Heart left ventricle (tissue), 16 donors: ENCODE measurements around the gene ATG2A. TPM values are rescaled to one million over a fixed set of nuclear protein-coding genes. Genes with fewer than 3 reads are reported as not detected.

Experiments
- ATAC-seq, 4 donors: fragments of 200-7000 bp; cut with Tn5 transposase; one replicate each; pipeline ENCODE4 v1.9.1; 2020 to 2022; ENCODE audit warnings: moderate library complexity in 4 of 4, mild to moderate bottlenecking in 3 of 4, moderate number of reproducible peaks in 1 of 4
- DNase-seq, 5 donors: peaks; one replicate each; pipeline ENCODE4 v3.0.0-alpha.2; 2020
- H3K27ac ChIP-seq, 12 donors: fragments of 200-600 bp; sonication (generic) in 4 of 12; one replicate each; pipeline versions ENCODE4 v1.5.0 to v1.8.0; 2016 to 2022; ENCODE audit warnings: mild to moderate bottlenecking in 2 of 12
- H3K27me3 ChIP-seq, 9 donors: fragments of 200-600 bp; sonication (generic) in 2 of 9; one replicate each; pipeline versions ENCODE4 v1.5.1 to v1.8.0; 2016 to 2022; ENCODE audit warnings: mild to moderate bottlenecking in 3 of 9
- H3K36me3 ChIP-seq, 9 donors: fragments of 200-600 bp; sonication (generic) in 2 of 9; one replicate each; pipeline versions ENCODE4 v1.5.0 to v1.8.0; 2018 to 2022; ENCODE audit warnings: mild to moderate bottlenecking in 2 of 9
- H3K4me1 ChIP-seq, 12 donors: fragments of 200-600 bp; sonication (generic) in 4 of 12; one replicate each; pipeline versions ENCODE4 v1.5.0 to v1.8.0; 2016 to 2022; ENCODE audit warnings: mild to moderate bottlenecking in 3 of 12
- H3K4me3 ChIP-seq, 12 donors: fragments of 200-600 bp; sonication (generic) in 4 of 12; one replicate each; pipeline versions ENCODE4 v1.5.0 to v1.8.0; 2017 to 2022; ENCODE audit warnings: mild to moderate bottlenecking in 9 of 12, moderate library complexity in 4 of 12
- H3K9me3 ChIP-seq, 12 donors: fragments of 200-600 bp; sonication (generic) in 4 of 12; one replicate each; pipeline versions ENCODE4 v1.5.0 to v1.8.0; 2016 to 2022; ENCODE audit warnings: mild to moderate bottlenecking in 1 of 12
- POLR2A ChIP-seq, 2 donors: fragments of 450-650 bp; IDR thresholded peaks; one replicate each; pipeline ENCODE4 v1.6.1; 2017; ENCODE audit warnings: antibody characterized with exemption in 2 of 2, mild to moderate bottlenecking in 2 of 2, moderate library complexity in 2 of 2
- WGBS, 4 donors: extraction: QIAGEN DNeasy Blood & Tissue Kit in 2 of 4; methylation state at CpG; one replicate each; pipeline versions ENCODE4 v1.1.5 to v1.1.7; 2013 to 2018; 5-methylcytosine and 5-hydroxymethylcytosine counted together
- intact Hi-C, 10 donors: fragments of 100-400 bp; cut with DNase I; formaldehyde crosslinking; loops; one replicate each; pipeline versions ENCODE4 v1.11.1 to v1.14.2; 2022
- polyA plus RNA-seq, 2 donors: library from polyadenylated mRNA; stranded (reverse); fragments of 200-250 nt; gene quantifications; one replicate each; pipeline ENCODE4 v1.2.3, GENCODE V29; 2013
- total RNA-seq, 9 donors: library from RNA; depleted of rRNA in 2 of 9; stranded (reverse); fragments of >200 nt in 2 of 9; fragmentation: NEBNext Ultra II Directional in 3 of 9; extraction: Animal tissue kit (Norgen Biotek cat#: 25700) in 3 of 9; gene quantifications; one replicate each; pipeline versions ENCODE4 v1.1.0 to v1.2.4, GENCODE V29; 2016 to 2023
- TF ChIP-seq, protein P1 (sequence below), 12 donors: fragments of 200-600 bp; sonication (generic) in 4 of 12; IDR thresholded peaks; one replicate each; pipeline versions ENCODE4 v1.5.0 to v1.8.0; 2018 to 2022; ENCODE audit warnings: antibody characterized with exemption in 12 of 12, mild to moderate bottlenecking in 5 of 12
- donor health status: ischemic (EF 13 %, LVEDD 7.1; RV severe dilation, severe dysfunction).
- donor health status: healthy with polysubstance abuse.
- donor health status: DM: no; HTN: yes; CAD: no.
- donor health status: DM: no; HTN: no; CAD: no.
- donor health status: ischemic (EF 25% LVEDD 6.9; RV normal size, moderate dysfunction).
- donor health status: ischemic (EF 25% LVEDD 5.7; RV mildly dilated, moderate dysfunction).
- donor health status: healthy.
- donor health status: DM: yes; HTN: yes; CAD: no.
- donor health status: ischemic (EF 35%, LVEDD 5.7; RV mildly dilated, moderate dysfunction).
- donor health status: nonischemic (EF 11% LVEDD 7.7; RV severe dilation, severe dysfunction).
- donor health status: DM: yes; HTN: yes; CAD: no.
- donor health status: PGD.
- donor health status: ischemic (EF 29% LVEDD 5.4; RV normal size, mild dysfunction).
- donor health status: nonischemic (EF 23%, LVEDD 6.1; RV moderate dilation, normal function).

ATG2A gene
- total and polyA plus RNA-seq, 11 donors = 11.4 to 38.5 (median 16.1) TPM

DNA sequence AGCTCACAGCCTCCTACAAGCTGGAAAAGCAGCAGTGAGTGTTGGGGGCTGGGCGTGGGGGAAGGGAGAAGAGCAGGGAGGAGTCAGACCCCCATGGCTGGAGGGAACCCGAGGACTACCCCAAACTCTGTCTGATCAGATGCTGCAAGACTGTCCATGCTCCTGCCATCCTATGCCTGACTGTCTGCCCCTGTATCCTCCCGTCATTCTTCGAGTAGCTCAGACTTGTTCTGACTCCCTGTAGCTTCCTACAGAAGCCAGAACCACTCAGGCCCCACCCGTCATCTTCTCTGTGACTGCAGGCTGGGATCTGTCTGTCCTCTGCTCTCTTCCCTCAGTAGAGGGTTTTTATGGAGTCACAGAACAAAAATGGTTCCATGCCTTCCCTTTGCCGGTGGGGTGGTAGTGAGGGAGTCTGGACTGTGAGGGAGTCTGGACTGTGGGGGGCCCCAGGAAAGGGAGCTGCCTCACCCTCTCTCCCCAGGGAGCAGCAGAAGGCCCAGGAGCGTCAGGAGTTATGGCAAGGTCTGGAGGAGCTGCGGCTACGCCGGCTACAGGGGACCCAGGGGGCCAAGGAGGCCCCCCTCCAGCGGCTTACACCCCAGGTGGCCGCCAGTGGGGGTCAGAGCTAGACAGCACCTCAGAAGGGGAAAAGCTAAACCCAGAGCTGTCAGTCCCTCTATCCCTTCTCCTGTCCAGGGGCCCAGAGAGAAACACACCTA, 16.4 kb upstream of the ATG2A start:
- TF ChIP-seq, protein P1, sequence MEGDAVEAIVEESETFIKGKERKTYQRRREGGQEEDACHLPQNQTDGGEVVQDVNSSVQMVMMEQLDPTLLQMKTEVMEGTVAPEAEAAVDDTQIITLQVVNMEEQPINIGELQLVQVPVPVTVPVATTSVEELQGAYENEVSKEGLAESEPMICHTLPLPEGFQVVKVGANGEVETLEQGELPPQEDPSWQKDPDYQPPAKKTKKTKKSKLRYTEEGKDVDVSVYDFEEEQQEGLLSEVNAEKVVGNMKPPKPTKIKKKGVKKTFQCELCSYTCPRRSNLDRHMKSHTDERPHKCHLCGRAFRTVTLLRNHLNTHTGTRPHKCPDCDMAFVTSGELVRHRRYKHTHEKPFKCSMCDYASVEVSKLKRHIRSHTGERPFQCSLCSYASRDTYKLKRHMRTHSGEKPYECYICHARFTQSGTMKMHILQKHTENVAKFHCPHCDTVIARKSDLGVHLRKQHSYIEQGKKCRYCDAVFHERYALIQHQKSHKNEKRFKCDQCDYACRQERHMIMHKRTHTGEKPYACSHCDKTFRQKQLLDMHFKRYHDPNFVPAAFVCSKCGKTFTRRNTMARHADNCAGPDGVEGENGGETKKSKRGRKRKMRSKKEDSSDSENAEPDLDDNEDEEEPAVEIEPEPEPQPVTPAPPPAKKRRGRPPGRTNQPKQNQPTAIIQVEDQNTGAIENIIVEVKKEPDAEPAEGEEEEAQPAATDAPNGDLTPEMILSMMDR (IDR thresholded peaks at IDR 0.05) = no peak
- no peak for TF ChIP-seq POLR2A (IDR thresholded peaks at IDR 0.05)
- ATAC-seq (no peak), DNase-seq (no peak)
- Histone ChIP-seq H3K4me1 (no peaks in the 10 kb centered on the region), H3K36me3 (peaks cover 0 to 65% (median 58%) of the 10 kb centered on the region in 9 donors), H3K27ac (no peak overlapping the region), H3K9me3 (no peaks in the 10 kb centered on the region), H3K27me3 (no peaks in the 10 kb centered on the region), H3K4me3 (no peak overlapping the region)
- WGBS, 4 donors = 85 to 90% (median 88%) methylated on average over 6 to 12 of the region's 12 CpGs
- intact Hi-C loops = no loop called here

DNA sequence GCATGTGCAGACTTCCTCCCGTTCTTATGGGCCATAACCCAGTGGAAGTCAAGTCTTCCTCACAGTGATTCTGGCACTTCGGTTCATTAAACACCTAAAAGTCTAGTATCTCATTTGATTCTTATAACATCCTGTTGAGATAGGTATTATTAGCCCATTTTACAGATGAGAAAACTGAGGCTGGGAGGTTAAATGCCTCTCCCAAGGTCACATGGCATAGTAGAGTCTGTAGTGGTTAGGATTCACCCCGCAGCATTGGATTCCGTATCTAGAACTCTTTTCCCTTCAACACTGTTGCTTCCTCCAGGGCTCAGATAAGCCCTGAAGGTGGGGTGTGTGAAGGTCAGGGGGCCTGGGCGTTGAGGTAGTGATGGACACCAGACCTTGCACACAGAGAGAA, 15.3 kb upstream of the ATG2A start:
- Histone ChIP-seq H3K4me3 (no peak overlapping the region), H3K4me1 (no peaks in the 10 kb centered on the region), H3K9me3 (no peaks in the 10 kb centered on the region), H3K36me3 (peaks cover 0 to 76% (median 66%) of the 10 kb centered on the region in 9 donors), H3K27me3 (no peaks in the 10 kb centered on the region), H3K27ac (no peak overlapping the region)
- 82 to 93% (median 88%) methylated on average over 5 of the region's 5 CpGs for WGBS, 4 donors
- intact Hi-C loops = no loop called here
- ATAC-seq (no peak), DNase-seq (no peak)
- no peak for TF ChIP-seq POLR2A (IDR thresholded peaks at IDR 0.05)
- TF ChIP-seq, protein P1 (IDR thresholded peaks at IDR 0.05) = no peak

DNA sequence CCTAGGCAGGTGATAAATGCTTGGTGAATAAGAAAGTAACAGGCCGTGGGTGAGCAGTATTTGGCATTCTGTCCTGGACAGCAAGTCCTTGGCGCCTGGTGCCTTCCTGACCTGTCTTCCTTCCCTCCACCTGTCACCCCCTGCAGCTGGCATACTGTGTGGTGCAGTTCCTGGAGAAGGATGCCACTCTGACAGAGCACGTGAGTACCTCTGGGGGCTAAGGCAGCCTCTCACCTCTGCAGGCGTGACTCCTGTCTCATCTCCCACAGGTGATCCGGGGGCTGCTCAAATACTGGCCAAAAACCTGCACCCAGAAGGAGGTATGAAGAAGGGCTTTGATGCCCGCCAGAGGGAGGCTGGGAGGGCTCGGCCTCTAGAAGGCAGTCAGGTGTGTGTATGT, 14.3 kb upstream of the ATG2A start:
- ATAC-seq (no peak), DNase-seq (no peak)
- H3K36me3 ChIP-seq = peaks cover 0 to 82% (median 70%) of the 10 kb centered on the region in 9 donors
- no peak overlapping the region for H3K4me3 ChIP-seq
- no peaks in the 10 kb centered on the region for H3K9me3 ChIP-seq
- TF ChIP-seq, protein P1 (IDR thresholded peaks at IDR 0.05) = no peak
- TF ChIP-seq POLR2A (IDR thresholded peaks at IDR 0.05) = no peak
- H3K27ac ChIP-seq = no peak overlapping the region
- peaks cover 0 to 5% (median 0%) of the 10 kb centered on the region in 12 donors for H3K4me1 ChIP-seq
- 92 to 98% (median 95%) methylated on average over 7 of the region's 7 CpGs for WGBS, 4 donors
- H3K27me3 ChIP-seq = no peaks in the 10 kb centered on the region
- intact Hi-C loops = no loop called here

DNA sequence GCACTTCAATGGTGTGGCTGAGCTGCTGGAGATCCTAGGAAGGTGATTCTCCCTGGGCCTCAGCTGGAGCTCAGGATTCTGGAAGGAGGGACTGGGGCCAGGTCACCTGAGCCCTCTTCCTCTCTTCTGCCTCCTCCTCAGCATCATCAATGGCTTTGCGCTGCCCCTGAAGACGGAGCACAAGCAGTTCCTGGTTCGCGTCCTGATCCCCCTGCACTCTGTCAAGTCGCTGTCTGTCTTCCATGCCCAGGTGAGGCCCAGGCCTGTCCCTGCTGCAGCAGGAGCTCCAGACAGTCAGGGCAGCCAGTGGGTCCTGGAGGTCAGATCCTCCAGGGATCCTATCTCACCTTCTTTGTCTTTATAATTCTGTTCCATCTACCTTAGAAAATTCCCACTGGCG, 13.3 kb upstream of the ATG2A start:
- TF ChIP-seq, protein P1 (IDR thresholded peaks at IDR 0.05) = no peak
- TF ChIP-seq POLR2A (IDR thresholded peaks at IDR 0.05) = no peak
- WGBS, 4 donors = 94 to 97% (median 96%) methylated on average over 6 of the region's 6 CpGs
- no peak overlapping the region for H3K27ac ChIP-seq
- no peak overlapping the region for H3K4me3 ChIP-seq
- ATAC-seq (no peak), DNase-seq (no peak)
- peaks cover 0 to 84% (median 70%) of the 10 kb centered on the region in 9 donors for H3K36me3 ChIP-seq
- H3K4me1 ChIP-seq = peaks cover 0 to 13% (median 9%) of the 10 kb centered on the region in 12 donors
- H3K27me3 ChIP-seq = no peaks in the 10 kb centered on the region
- intact Hi-C loops = no loop called here
- no peaks in the 10 kb centered on the region for H3K9me3 ChIP-seq
